H1 (cell line): Measurements from ENCODE around the gene MACROD2. TPM values are rescaled to one million over a fixed set of nuclear protein-coding genes. Genes with fewer than 3 reads are reported as not detected.

ENCODE experiments used
- CTCF ChIA-PET: fragments of 300-600 bp; sonication (Branson Sonifier 250); formaldehyde crosslinking; loops from one replicate; lab custom pipeline; 2021; ENCODE audit not compliant: partially characterized antibody; lab: Charles Lee
- POLR2A ChIA-PET: fragments of 300-600 bp; sonication (Branson Sonifier 250); formaldehyde crosslinking; loops from one replicate; lab custom pipeline; 2021; ENCODE audit warnings: inconsistent platforms; ENCODE audit not compliant: partially characterized antibody; lab: Charles Lee
- DNase-seq, 2 experiments: peaks; one replicate each; pipeline versions ENCODE4 v3.0.0 to v3.0.0-alpha.2; 2010 to 2022; ENCODE audit warnings: low spot score in 2 of 2, low read depth in 1 of 2, mixed read lengths in 1 of 2
- FAIRE-seq: peaks from 2 replicates; lab custom pipeline; 2011; peaks lifted over from hg19 to GRCh38; lab: Jason Lieb, UNC
- H2AFZ ChIP-seq: 2 replicates; pipeline ENCODE4 v1.8.1; 2012; ENCODE audit warnings: low read length, inconsistent platforms
- H2AK5ac ChIP-seq: 2 replicates; pipeline ENCODE4 v1.6.1; 2013; ENCODE audit warnings: low read depth, low read length
- H2BK120ac ChIP-seq: replicated peaks from 2 replicates; pipeline ENCODE3; 2013; ENCODE audit warnings: low read depth, low read length, inconsistent platforms
- H2BK12ac ChIP-seq: 2 replicates; pipeline ENCODE4 v1.6.1; 2013; ENCODE audit warnings: low read depth, low read length
- H2BK15ac ChIP-seq: 2 replicates; pipeline ENCODE4 v1.6.1; 2013; ENCODE audit warnings: low read length
- H2BK20ac ChIP-seq: 2 replicates; pipeline ENCODE4 v1.6.1; 2013; ENCODE audit warnings: low read length
- H2BK5ac ChIP-seq: 2 replicates; pipeline ENCODE4 v1.6.1; 2013; ENCODE audit warnings: low read depth, low read length
- H3K14ac ChIP-seq: 2 replicates; pipeline ENCODE4 v1.6.1; 2013; ENCODE audit warnings: inconsistent platforms; ENCODE audit not compliant: insufficient read length
- H3K18ac ChIP-seq: 2 replicates; pipeline ENCODE4 v1.6.1; 2013; ENCODE audit warnings: low read length; ENCODE audit errors: extremely low read depth
- H3K23ac ChIP-seq: 2 replicates; pipeline ENCODE4 v1.6.1; 2013; ENCODE audit warnings: inconsistent platforms; ENCODE audit not compliant: insufficient read length
- H3K23me2 ChIP-seq: 2 replicates; pipeline ENCODE4 v1.6.1; 2013; ENCODE audit warnings: low read depth, low read length
- H3K27ac ChIP-seq: 2 replicates; pipeline ENCODE4 v1.6.1; 2011; ENCODE audit warnings: low read depth, low read length, inconsistent platforms
- H3K27me3 ChIP-seq, 4 experiments: replicated peaks in 1 of 4; 1 replicate in 1 of 4; 2 replicates in 3 of 4; pipeline versions ENCODE4 v1.6.1 to v1.8.1; 2011 to 2013; ENCODE audit warnings: low read length in 3 of 4, mild to moderate bottlenecking in 3 of 4, inconsistent platforms in 2 of 4, mixed read lengths in 2 of 4, moderate library complexity in 1 of 4; ENCODE audit not compliant: control insufficient read depth in 3 of 4, insufficient read depth in 3 of 4; ENCODE audit errors: extremely low read depth in 1 of 4
- H3K36me3 ChIP-seq, 4 experiments: 2 replicates each; pipeline versions ENCODE4 v1.6.1 to v1.8.1; 2011 to 2013; ENCODE audit warnings: mild to moderate bottlenecking in 4 of 4, low read length in 3 of 4, moderate library complexity in 2 of 4, control low read depth in 1 of 4, inconsistent platforms in 1 of 4; ENCODE audit not compliant: insufficient read depth in 4 of 4, control insufficient read depth in 2 of 4
- H3K4ac ChIP-seq: replicated peaks from 2 replicates; pipeline ENCODE3; 2013; ENCODE audit warnings: low read length, low read depth, mixed read lengths, inconsistent platforms; ENCODE audit not compliant: insufficient read length
- H3K4me1 ChIP-seq, 4 experiments: replicated peaks in 1 of 4; 1 replicate in 1 of 4; 2 replicates in 3 of 4; pipeline versions ENCODE4 v1.6.1 to v1.8.1; 2011 to 2013; ENCODE audit warnings: low read length in 3 of 4, inconsistent platforms in 2 of 4, mixed read lengths in 1 of 4; ENCODE audit not compliant: insufficient read depth in 4 of 4, control insufficient read depth in 3 of 4
- H3K4me2 ChIP-seq, 2 experiments: 2 replicates each; pipeline versions ENCODE4 v1.6.1 to v1.8.1; 2011 to 2013; ENCODE audit warnings: low read depth in 2 of 2, low read length in 2 of 2, control low read depth in 1 of 2, inconsistent platforms in 1 of 2, mild to moderate bottlenecking in 1 of 2; ENCODE audit not compliant: insufficient read depth in 1 of 2
- H3K4me3 ChIP-seq, 4 experiments: fragments of 200-600, 300-600 bp in 1 of 4; sonication (generic), shearing (Covaris generic), sonication (Bioruptor Twin) in 1 of 4; 2 replicates each; pipeline versions ENCODE4 v1.5.1 to v1.8.1; 2011 to 2016; ENCODE audit warnings: low read length in 4 of 4, low read depth in 3 of 4, control low read depth in 2 of 4, inconsistent platforms in 2 of 4, mild to moderate bottlenecking in 2 of 4, mixed read lengths in 1 of 4, moderate library complexity in 1 of 4; ENCODE audit not compliant: insufficient read depth in 2 of 4; ENCODE audit errors: extremely low read depth in 1 of 4
- H3K56ac ChIP-seq: replicated peaks from 2 replicates; pipeline ENCODE3; 2013; ENCODE audit warnings: low read depth, mild to moderate bottlenecking, mixed read lengths, low read length, inconsistent platforms; ENCODE audit not compliant: insufficient read length
- H3K79me1 ChIP-seq: 2 replicates; pipeline ENCODE4 v1.6.1; 2013; ENCODE audit warnings: low read depth, low read length, control low read depth
- H3K79me2 ChIP-seq, 2 experiments: 2 replicates each; pipeline versions ENCODE4 v1.6.1 to v1.8.1; 2012 to 2013; ENCODE audit warnings: low read length in 2 of 2, mild to moderate bottlenecking in 2 of 2, inconsistent platforms in 1 of 2; ENCODE audit not compliant: insufficient read depth in 2 of 2, control insufficient read depth in 1 of 2
- H3K9ac ChIP-seq, 4 experiments: replicated peaks in 1 of 4; 1 replicate in 1 of 4; 2 replicates in 3 of 4; pipeline versions ENCODE4 v1.6.1 to v1.8.1; 2011 to 2013; ENCODE audit warnings: low read depth in 3 of 4, low read length in 3 of 4, control low read depth in 2 of 4, mild to moderate bottlenecking in 2 of 4, moderate library complexity in 2 of 4, inconsistent platforms in 1 of 4; ENCODE audit errors: extremely low read depth in 1 of 4
- H3K9me3 ChIP-seq, 2 experiments: 2 replicates each; pipeline versions ENCODE4 v1.6.1 to v1.8.1; 2012 to 2013; ENCODE audit warnings: mild to moderate bottlenecking in 2 of 2, moderate library complexity in 2 of 2, control low read depth in 1 of 2, inconsistent platforms in 1 of 2, low read depth in 1 of 2, low read length in 1 of 2, mixed read lengths in 1 of 2; ENCODE audit not compliant: insufficient read depth in 2 of 2
- H4K20me1 ChIP-seq, 2 experiments: replicated peaks in 1 of 2; 2 replicates each; pipeline versions ENCODE3 to v1.8.1; 2011 to 2013; ENCODE audit warnings: inconsistent platforms in 2 of 2, low read length in 2 of 2, mild to moderate bottlenecking in 1 of 2; ENCODE audit not compliant: insufficient read depth in 2 of 2, control insufficient read depth in 1 of 2
- H4K5ac ChIP-seq: 2 replicates; pipeline ENCODE4 v1.6.1; 2013; ENCODE audit warnings: low read length, low read depth, mixed read lengths, inconsistent platforms; ENCODE audit not compliant: insufficient read length
- H4K8ac ChIP-seq: 2 replicates; pipeline ENCODE4 v1.8.0; 2013; ENCODE audit warnings: mild to moderate bottlenecking, moderate library complexity, low read length, inconsistent platforms; ENCODE audit not compliant: insufficient read depth; ENCODE audit errors: extremely low read depth
- H4K91ac ChIP-seq: replicated peaks from 2 replicates; pipeline ENCODE3; 2013; ENCODE audit warnings: low read length, mixed read lengths, inconsistent platforms; ENCODE audit not compliant: insufficient read length
- ASH2L ChIP-seq: fragments of 200-600, 300-600 bp; sonication (generic); IDR thresholded peaks from one replicate; pipeline ENCODE4 v1.7.1; 2017; ENCODE audit warnings: low read length
- CBX8 ChIP-seq: fragments of 300-800, 300-1000 bp; sonication (generic); IDR thresholded peaks from 2 replicates; pipeline ENCODE4 v1.7.1; 2016; ENCODE audit warnings: low read depth, low read length, borderline replicate concordance
- CEBPB ChIP-seq: IDR thresholded peaks from 2 replicates; pipeline ENCODE4 v1.6.1; 2012; ENCODE audit warnings: low read depth, low read length
- CHD1 ChIP-seq: IDR thresholded peaks from 2 replicates; pipeline ENCODE4 v1.6.1; 2012; ENCODE audit warnings: low read depth, low read length, improper control_type of control experiment
- CHD2 ChIP-seq: IDR thresholded peaks from 2 replicates; pipeline ENCODE4 v1.6.1; 2012; ENCODE audit warnings: low read length, improper control_type of control experiment
- CREB1 ChIP-seq: IDR thresholded peaks from 2 replicates; pipeline ENCODE4 v1.6.1; 2012; ENCODE audit warnings: inconsistent platforms
- EGR1 ChIP-seq: IDR thresholded peaks from 2 replicates; pipeline ENCODE4 v1.6.1; 2011; ENCODE audit warnings: low read depth, low read length, borderline replicate concordance
- GABPA ChIP-seq: IDR thresholded peaks from 2 replicates; pipeline ENCODE4 v1.6.1; 2011; ENCODE audit warnings: mild to moderate bottlenecking, low read length, moderate library complexity, borderline replicate concordance; ENCODE audit not compliant: insufficient read depth
- KDM4A ChIP-seq: IDR thresholded peaks from one replicate; pipeline ENCODE4 v1.7.1; 2012; ENCODE audit warnings: low read depth, mild to moderate bottlenecking, moderate library complexity, low read length, inconsistent platforms; ENCODE audit not compliant: severe bottlenecking
- KDM5A ChIP-seq: fragments of 200-600 bp; IDR thresholded peaks from 2 replicates; pipeline ENCODE4 v1.7.1; 2012; ENCODE audit warnings: mild to moderate bottlenecking, low read length, inconsistent platforms, mixed read lengths
- PHF8 ChIP-seq: fragments of 200-600 bp; sonication (generic); conservative IDR thresholded peaks from 2 replicates; pipeline ENCODE4 v1.7.1; 2012; ENCODE audit warnings: low read depth, mild to moderate bottlenecking, inconsistent platforms, low read length, moderate library complexity
- RBBP5 ChIP-seq: IDR thresholded peaks from 2 replicates; pipeline ENCODE4 v1.7.1; 2012; ENCODE audit warnings: low read depth, mild to moderate bottlenecking, inconsistent platforms, low read length, moderate library complexity, borderline replicate concordance
- SIX5 ChIP-seq: IDR thresholded peaks from 2 replicates; pipeline ENCODE4 v1.6.1; 2011; ENCODE audit warnings: mild to moderate bottlenecking, low read depth, low read length
- SP2 ChIP-seq: IDR thresholded peaks from 2 replicates; pipeline ENCODE4 v1.6.1; 2012; ENCODE audit warnings: mild to moderate bottlenecking, low read length, inconsistent platforms
- SP4 ChIP-seq: IDR thresholded peaks from 2 replicates; pipeline ENCODE4 v1.6.1; 2012; ENCODE audit warnings: low read length, inconsistent platforms
- SRF ChIP-seq: IDR thresholded peaks from 2 replicates; pipeline ENCODE4 v1.6.1; 2011; ENCODE audit warnings: mild to moderate bottlenecking, low read depth, low read length, moderate library complexity
- TEAD4 ChIP-seq: IDR thresholded peaks from 2 replicates; pipeline ENCODE4 v1.6.1; 2012; ENCODE audit warnings: low read depth, low read length, inconsistent platforms, mixed read lengths
- WGBS, 2 experiments: shearing (Covaris generic) in 1 of 2; methylation state at CpG; one replicate each; pipeline versions ENCODE4 v1.1.6 to v1.1.7; 2013 to 2015; ENCODE audit warnings: low lambda C conversion rate in 2 of 2, mixed read lengths in 2 of 2, inconsistent platforms in 1 of 2, low coverage in 1 of 2, missing lambda C conversion rate in 1 of 2; ENCODE audit not compliant: insufficient replicate concordance in 2 of 2, insufficient coverage in 1 of 2, insufficient read length in 1 of 2; ENCODE audit errors: extremely low coverage in 1 of 2, missing lambda C conversion rate in 1 of 2; 5-methylcytosine and 5-hydroxymethylcytosine counted together
- polyA plus RNA-seq, 7 experiments: library from polyadenylated mRNA; depleted of rRNA in 3 of 7; stranded (reverse) in 5 of 7; unstranded in 2 of 7; fragments of >200 nt in 5 of 7; fragments of 200-250 nt in 2 of 7; gene quantifications; 1 replicate in 5 of 7; 2 replicates in 1 of 7; 4 replicates in 1 of 7; pipeline versions ENCODE4 v1.2.1 to v1.2.3, GENCODE V29; 2011 to 2013; ENCODE audit warnings: missing spikeins in 2 of 7, mixed read lengths in 2 of 7
- total RNA-seq: library from RNA; stranded (reverse); fragmentation: NEBNext Ultra II Directional; extraction: Animal tissue kit (Norgen Biotek cat#: 25700); gene quantifications from 2 replicates; pipeline ENCODE4 v1.2.1, GENCODE V29; 2021

Gene MACROD2
- total and polyA plus RNA-seq, 2 of the 8 experiments (the other 6 are each of a cell fraction or from before 2014, with no cell fraction given) = 0.70 to 3.9 TPM

DNA sequence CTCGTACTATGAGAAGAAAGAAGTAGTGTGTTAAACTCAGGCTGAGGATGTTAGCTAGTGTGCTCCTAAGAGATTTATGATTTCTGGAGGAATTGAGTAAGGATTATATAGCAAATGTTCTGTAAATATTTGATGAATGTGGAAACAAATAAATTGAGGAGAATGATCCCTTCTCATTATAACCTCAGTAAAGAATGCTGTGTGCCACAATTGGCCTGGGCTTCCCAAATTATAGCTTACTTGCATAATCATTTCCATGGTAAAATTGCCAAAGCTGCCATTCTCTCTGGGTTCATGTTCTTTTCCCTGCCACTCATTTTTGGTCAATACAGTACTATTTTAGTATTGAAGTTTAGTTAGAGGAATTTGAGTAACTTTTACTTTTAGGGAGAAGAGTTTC lies 213.6 kb downstream of the MACROD2 start:
- Histone ChIP-seq H3K18ac (no peak overlapping the region), H3K79me2 (no peaks in the 10 kb centered on the region), H3K27ac (no peak overlapping the region), H3K9ac (no peak overlapping the region), H3K4me1 (no peaks in the 10 kb centered on the region), H4K8ac (no peak overlapping the region), H3K23me2 (no peaks in the 10 kb centered on the region), H3K4ac (no peak overlapping the region), H3K14ac (no peak overlapping the region), H2BK5ac (no peak overlapping the region), H4K91ac (no peak overlapping the region), H2AFZ (no peak overlapping the region), H3K23ac (no peak overlapping the region), H3K79me1 (no peaks in the 10 kb centered on the region), H2BK120ac (no peak overlapping the region), H2BK12ac (no peak overlapping the region), H3K36me3 (no peaks in the 10 kb centered on the region), H3K9me3 (no peaks in the 10 kb centered on the region), H2AK5ac (no peak overlapping the region), H4K20me1 (no peaks in the 10 kb centered on the region), H2BK20ac (no peak overlapping the region), H3K4me2 (no peak overlapping the region), H3K27me3 (no peaks in the 10 kb centered on the region), H2BK15ac (no peak overlapping the region), H4K5ac (no peak overlapping the region), H3K56ac (no peak overlapping the region), H3K4me3 (no peak overlapping the region)
- ChIA-PET CTCF (interaction anchor here (0.6 to 1.4 kb wide), 3 partner anchors 9 to 16 kb away, joined by 3 read pairs; no protein-coding TSS in a partner anchor), POLR2A (no interaction called here)
- DNase-seq (no peak), FAIRE-seq (no peak)
- WGBS, 2 experiments = 89% methylated on average over 1 of the region's 1 CpG; no CpG with 5 or more reads in 1 of the 2 experiments
- no peak for TF ChIP-seq SP2
- TF ChIP-seq ASH2L = no peak
- TF ChIP-seq RBBP5 = no peak
- no peak for TF ChIP-seq CREB1
- TF ChIP-seq KDM5A = no peak
- no peak for TF ChIP-seq SIX5
- TF ChIP-seq CEBPB = no peak
- TF ChIP-seq GABPA = no peak
- no peak for TF ChIP-seq EGR1
- no peak for TF ChIP-seq PHF8
- TF ChIP-seq CBX8 = no peak
- TF ChIP-seq KDM4A = no peak
- no peak for TF ChIP-seq SRF
- TF ChIP-seq CHD2 = no peak
- TF ChIP-seq CHD1 = no peak
- TF ChIP-seq SP4 = no peak
- TF ChIP-seq TEAD4 = no peak
